Measurements from ENCODE around the gene IQCN. TPM values are rescaled to one million over a fixed set of nuclear protein-coding genes. Genes with fewer than 3 reads are reported as not detected.
A peak's percentile ranks its signal among the peaks of the same experiment; 100 is the strongest.

IQCN gene
- total and polyA plus RNA-seq, 2 donors: 1.3 to 1.8 TPM

DNA sequence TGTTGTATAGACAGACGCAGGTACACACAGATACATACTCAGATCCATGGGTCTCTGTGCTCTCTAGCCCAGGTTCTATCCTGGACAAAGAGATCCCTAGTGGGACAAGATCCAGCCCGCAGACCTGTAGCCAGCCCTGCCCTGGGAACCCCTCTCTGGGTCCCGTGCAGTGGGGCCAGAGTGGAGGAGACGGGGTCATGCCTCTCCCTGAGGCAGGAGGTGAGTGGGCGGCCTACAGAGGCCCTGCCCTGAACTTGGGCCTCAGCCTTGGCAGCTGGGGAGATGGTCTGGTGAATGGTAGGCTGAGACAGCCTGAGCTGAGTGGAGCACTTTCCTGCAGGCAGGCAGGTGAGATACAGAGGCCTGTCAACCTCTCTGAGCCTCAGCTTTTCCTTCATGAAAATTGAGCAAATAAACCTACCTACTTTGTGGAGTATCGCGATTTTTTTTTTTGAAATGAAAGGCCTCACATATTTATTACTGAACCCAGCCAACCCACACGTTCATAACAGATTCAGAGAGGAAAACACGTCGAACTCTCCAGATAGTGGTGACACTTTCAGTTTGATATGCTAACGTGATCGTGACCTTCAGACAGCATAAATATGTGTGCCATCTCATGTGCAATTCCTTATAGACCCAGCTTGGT is 10.6 kb upstream of the IQCN start:
- peak overlapping the region; percentile 28 for H3K27ac ChIP-seq (ENCODE audit: low read depth)
- 55% methylated on average over 12 of the region's 12 CpGs for WGBS
- no peak overlapping the region for H3K4me3 ChIP-seq (ENCODE audit: low read depth, low read length)

DNA sequence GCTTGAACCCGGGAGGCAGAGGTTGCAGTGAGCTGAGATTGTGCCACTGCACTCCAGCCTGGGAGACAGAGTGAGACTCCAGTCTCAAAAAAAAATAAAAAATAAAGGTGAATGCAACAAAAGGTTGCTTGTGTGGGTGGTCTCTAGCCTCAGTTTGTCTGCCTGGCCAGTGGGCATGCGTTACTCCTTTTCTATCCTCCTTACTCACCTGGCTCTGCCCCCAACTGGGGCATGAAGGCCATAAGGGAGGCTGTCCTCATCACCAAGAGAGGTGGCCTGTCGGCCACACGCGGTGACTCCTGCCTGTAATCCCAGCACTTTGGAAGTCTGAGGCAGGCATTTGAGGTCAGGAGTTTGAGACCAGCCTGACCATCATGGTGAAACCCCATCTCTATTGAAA is 9.1 kb upstream of the IQCN start:
- Histone ChIP-seq H3K36me3 (ENCODE audit: insufficient read depth) (no peaks in the 10 kb centered on the region), H3K27ac (ENCODE audit: low read depth) (no peak overlapping the region), H3K4me1 (ENCODE audit: insufficient read depth) (no peaks in the 10 kb centered on the region), H3K4me3 (ENCODE audit: low read depth, low read length) (no peak overlapping the region)
- DNase-seq (ENCODE audit: extremely low spot score): no peak
- 93% methylated on average over 5 of the region's 5 CpGs for WGBS

More for the DNA sequence above, 10.6 kb upstream of the IQCN start:
- no peaks in the 10 kb centered on the region for H3K4me1 ChIP-seq (ENCODE audit: insufficient read depth)
- no peaks in the 10 kb centered on the region for H3K36me3 ChIP-seq (ENCODE audit: insufficient read depth)
- DNase-seq (ENCODE audit: extremely low spot score): no peak

DNA sequence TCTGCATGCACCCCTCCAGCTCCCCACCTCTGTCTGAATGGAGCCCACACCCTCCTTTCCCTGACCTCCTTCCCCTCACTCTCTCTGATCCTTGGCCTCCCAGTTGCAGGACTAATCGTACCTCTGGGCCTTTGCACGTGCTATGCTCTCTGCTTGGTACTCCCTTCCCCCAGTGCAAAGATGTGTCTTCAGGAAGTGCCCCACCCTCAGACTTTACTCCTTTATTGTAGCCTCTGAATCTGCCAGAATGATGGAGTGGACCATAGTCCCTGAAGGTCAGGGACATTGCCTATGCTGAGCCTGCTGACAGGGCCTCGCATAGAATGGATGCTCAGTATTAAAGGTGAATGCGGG is 8.5 kb upstream of the IQCN start:
- WGBS: 47% methylated on average over 4 of the region's 4 CpGs
- Histone ChIP-seq H3K27ac (ENCODE audit: low read depth) (peak overlapping the region; percentile 95), H3K4me3 (ENCODE audit: low read depth, low read length) (no peak overlapping the region), H3K4me1 (ENCODE audit: insufficient read depth) (peaks cover 2% of the 10 kb centered on the region), H3K36me3 (ENCODE audit: insufficient read depth) (no peaks in the 10 kb centered on the region)
- DNase-seq (ENCODE audit: extremely low spot score): no peak

DNA sequence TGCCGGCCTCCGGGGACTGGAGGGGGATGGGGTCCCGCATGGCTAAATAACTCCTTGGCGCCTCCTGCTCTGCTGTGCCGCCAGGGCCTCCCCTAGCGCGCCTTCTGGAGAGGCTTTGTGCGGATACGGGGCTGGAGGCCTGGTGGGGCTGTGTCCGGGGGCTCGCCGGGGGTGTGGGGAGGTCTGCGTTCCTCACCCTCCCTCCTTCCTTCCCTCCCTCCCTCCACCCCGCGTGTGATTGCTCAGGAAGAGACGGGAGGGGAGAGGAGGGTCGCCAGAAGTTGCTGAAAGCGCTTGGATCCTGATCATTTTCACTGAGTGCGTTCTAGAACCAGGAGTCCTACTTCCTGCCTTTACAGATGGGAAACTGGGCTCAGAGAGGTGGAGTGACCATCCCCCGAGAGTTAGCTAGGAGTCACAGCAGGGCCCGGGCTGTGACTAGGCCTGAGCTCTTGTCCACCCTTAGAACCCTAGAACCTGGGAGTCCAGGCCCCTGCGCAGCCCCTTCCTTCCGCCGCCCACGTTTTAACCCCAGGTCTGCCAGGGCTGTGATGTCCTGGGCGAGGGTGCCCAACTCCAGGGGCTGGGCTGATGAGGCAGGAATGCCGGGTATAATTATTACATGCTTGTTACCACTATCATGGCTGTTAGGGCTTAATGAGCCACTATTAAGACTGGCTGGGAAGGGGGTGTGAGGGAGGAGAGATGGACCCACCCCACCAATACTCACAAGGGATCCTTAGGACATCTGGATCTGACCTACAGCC is 8.0 kb upstream of the IQCN start:
- peaks cover 2% of the 10 kb centered on the region for H3K4me1 ChIP-seq (ENCODE audit: insufficient read depth)
- H3K4me3 ChIP-seq (ENCODE audit: low read depth, low read length): peak overlapping the region; percentile 34
- H3K36me3 ChIP-seq (ENCODE audit: insufficient read depth): no peaks in the 10 kb centered on the region
- 2% methylated on average over 27 of the region's 27 CpGs for WGBS
- H3K27ac ChIP-seq (ENCODE audit: low read depth): peak overlapping the region; percentile 95
- peak; percentile 83 for DNase-seq (ENCODE audit: extremely low spot score)

DNA sequence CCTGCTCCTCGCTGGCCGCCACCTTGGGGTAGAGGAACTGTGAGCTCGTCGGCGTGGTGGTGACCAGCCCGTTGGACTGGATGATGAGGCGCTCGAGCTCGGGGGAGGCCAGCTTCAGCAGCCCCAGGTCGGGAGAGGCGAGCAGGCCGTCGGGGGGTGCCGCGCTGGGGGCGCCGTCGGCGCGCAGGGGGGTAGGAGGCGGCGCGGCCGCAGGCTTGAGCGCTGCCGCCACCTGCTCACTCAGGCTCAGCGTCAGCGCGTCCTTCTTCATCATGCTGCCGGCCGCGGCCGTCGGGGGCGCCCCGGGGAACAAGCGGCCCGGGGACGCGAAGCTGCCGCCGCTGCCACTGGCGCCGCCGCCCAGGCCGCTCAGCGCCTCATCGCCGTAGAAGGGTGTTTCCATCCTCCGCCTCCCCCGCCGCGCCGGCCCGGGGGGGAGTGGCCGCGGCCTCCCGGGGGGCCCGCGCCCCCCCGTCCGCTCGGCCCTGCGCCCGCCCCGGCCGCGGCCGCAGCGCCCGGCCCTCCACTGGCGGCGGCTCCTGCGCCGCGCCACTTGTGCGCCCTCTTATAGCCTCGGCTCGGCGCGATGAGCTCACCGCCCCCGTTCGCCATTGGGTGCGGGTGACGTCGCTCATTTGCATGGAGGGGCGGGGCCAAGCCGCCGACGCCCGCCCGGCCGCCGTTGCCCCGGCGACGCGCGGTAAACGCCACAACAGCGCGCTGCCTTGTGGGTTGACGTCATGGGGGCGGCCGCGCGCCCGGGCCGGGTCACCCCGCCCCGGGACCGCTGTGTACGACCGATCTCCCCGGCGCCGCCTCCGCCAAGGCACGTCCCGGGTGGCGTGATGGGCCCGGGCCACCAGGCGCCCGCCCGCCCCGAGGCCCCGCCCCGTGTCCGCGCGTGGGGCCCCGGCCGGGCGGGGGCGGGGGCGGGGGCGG is 7.1 kb upstream of the IQCN start, which contains the start of gene JUND:
JUND (minus strand) TSS at position 541 of the 939 bp plus-strand sequence; CDS start at position 403, 138 bp downstream.
- Histone ChIP-seq H3K4me3 (ENCODE audit: low read depth, low read length) (peak within 1 kb of the TSS; percentile 91), H3K36me3 (ENCODE audit: insufficient read depth) (no peaks in the 10 kb centered on the region), H3K27ac (ENCODE audit: low read depth) (peak within 1 kb of the TSS; percentile 99), H3K4me1 (ENCODE audit: insufficient read depth) (peaks cover 2% of the 10 kb centered on the region)
- under 1% methylated on average over 138 of the region's 138 CpGs for WGBS
- DNase-seq (ENCODE audit: extremely low spot score): peak; percentile 87

DNA sequence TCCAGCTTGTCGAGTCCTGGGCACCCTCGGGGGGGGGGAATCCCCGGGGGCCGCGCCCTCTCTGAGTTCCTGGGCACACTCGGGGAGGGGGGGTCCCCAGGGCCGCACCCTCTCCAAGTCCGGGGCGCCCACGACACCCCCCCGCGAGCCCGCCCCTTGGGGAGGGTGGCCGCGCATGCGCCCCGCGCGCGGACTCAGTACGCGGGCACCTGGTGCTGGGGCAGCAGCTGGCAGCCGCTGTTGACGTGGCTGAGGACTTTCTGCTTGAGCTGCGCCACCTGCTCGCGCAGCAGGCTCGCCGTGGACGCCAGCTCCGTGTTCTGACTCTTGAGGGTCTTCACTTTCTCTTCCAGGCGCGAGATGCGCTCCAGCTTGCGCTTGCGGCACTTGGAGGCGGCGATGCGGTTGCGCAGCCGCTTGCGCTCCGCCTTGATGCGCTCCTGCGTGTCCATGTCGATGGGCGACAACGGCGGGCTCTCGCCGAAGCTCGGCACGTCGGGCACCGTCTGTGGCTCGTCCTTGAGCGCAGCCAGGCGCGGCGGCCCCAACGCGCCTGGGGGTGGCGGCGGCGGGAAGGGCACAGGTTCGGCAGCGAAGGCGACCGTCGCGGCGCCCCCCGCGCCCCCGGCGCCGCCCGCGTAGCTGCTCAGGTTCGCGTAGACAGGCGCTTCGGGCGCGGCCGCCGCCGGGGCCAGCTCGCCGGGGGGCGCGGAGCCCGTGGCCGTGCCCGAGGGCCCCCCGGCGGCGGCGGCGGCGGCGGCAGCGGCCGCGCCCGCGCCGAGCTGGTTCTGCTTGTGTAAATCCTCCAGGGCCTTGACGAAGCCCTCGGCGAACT is 6.2 kb upstream of the IQCN start:
- no peak for DNase-seq (ENCODE audit: extremely low spot score)
- under 1% methylated on average over 111 of the region's 111 CpGs for WGBS
- H3K4me1 ChIP-seq (ENCODE audit: insufficient read depth): peaks cover 3% of the 10 kb centered on the region
- peak overlapping the region; percentile 99 for H3K27ac ChIP-seq (ENCODE audit: low read depth)
- peak overlapping the region; percentile 91 for H3K4me3 ChIP-seq (ENCODE audit: low read depth, low read length)
- H3K36me3 ChIP-seq (ENCODE audit: insufficient read depth): no peaks in the 10 kb centered on the region

DNA sequence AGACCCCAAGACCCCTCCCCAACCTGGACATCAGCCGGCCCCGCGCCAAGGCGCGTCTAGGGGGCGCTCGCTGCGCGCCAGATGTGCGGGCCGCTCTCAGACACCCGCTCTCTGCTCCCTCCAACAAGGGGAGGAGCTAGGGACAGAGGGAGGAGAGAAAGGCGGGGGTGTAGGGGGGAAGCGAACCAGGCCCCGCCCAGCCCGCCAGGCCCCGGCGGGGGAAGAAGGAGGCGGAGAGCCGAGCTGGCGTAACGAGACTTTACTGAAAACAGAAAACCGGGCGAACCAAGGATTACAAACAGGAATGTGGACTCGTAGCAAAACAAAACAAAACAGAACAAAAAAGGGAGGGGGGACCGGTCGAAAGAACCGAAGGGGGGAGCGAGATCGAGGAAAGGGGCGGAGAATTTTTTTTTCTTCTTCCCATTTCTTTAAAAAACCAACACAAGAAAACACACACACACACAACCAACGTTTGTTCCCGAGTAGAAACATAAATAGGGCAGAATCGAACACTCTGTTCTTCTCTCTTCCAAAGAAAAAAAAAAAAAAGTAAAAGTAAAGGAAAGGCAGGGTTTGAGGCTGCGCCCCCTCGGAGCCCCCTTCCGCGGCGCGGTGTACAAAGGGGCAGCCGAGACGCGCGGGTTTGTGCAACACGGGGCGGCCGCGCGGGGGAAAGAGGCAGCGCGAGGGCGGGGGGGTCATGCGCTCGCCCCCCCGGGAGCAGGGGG is 5.4 kb upstream of the IQCN start:
- WGBS: under 1% methylated on average over 52 of the region's 55 CpGs
- no peaks in the 10 kb centered on the region for H3K36me3 ChIP-seq (ENCODE audit: insufficient read depth)
- peak overlapping the region; percentile 91 for H3K4me3 ChIP-seq (ENCODE audit: low read depth, low read length)
- H3K27ac ChIP-seq (ENCODE audit: low read depth): peak overlapping the region; percentile 99
- DNase-seq (ENCODE audit: extremely low spot score): peak; percentile 87
- peaks cover 3% of the 10 kb centered on the region for H3K4me1 ChIP-seq (ENCODE audit: insufficient read depth)

DNA sequence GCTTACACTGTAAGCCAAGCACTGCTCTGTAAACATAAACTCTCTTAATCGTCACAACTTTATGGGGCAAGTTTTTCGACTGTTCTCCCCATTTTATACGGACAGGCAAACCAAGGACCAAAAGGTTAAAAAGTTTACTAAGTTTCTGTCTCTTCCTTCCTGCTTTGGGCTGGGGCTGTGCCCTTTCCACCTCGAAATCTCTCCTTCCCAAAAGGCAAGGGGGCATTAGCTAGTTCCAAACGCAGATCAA is 4.9 kb upstream of the IQCN start:
- DNase-seq (ENCODE audit: extremely low spot score): no peak
- no peaks in the 10 kb centered on the region for H3K36me3 ChIP-seq (ENCODE audit: insufficient read depth)
- peak overlapping the region; percentile 91 for H3K4me3 ChIP-seq (ENCODE audit: low read depth, low read length)
- under 1% methylated on average over 5 of the region's 5 CpGs for WGBS
- H3K4me1 ChIP-seq (ENCODE audit: insufficient read depth): peaks cover 3% of the 10 kb centered on the region
- peak overlapping the region; percentile 99 for H3K27ac ChIP-seq (ENCODE audit: low read depth)

DNA sequence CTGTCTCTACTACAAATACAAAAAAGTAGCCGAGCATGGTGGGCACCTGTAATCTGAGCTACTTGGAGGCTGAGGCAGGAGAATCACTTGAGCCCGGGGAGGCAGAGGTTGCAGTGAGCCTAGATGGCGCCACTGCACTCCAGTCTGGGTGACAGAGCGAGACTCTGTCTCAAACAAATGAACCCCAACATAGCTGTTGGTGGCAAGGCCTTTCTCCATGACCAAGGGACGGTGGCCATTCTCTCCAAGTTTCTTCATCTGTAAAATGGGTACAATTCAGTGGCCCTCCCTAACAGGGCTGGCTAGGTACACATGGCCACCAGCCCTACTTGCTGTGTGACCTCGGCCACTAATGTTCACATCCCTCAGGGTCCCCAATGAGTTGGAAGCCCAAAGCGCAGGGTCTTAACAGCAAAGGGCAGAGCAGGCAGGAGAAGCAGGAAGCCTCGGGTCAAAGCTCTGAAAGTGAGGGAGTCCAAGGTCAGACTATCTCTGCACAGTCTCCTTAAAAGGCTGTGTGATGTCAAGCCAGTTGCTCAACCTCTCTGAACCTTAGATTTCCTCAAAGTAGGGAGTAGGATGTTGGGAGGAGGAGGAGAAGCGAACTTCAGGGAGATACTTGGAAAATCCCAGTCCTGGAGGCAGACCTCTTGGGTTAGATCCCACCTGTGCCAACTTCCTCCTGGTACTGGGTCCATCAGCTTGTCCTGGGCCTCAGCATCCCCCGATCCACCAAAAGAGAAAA is 4.4 kb upstream of the IQCN start:
- no peak for DNase-seq (ENCODE audit: extremely low spot score)
- H3K4me3 ChIP-seq (ENCODE audit: low read depth, low read length): peak overlapping the region; percentile 91

DNA sequence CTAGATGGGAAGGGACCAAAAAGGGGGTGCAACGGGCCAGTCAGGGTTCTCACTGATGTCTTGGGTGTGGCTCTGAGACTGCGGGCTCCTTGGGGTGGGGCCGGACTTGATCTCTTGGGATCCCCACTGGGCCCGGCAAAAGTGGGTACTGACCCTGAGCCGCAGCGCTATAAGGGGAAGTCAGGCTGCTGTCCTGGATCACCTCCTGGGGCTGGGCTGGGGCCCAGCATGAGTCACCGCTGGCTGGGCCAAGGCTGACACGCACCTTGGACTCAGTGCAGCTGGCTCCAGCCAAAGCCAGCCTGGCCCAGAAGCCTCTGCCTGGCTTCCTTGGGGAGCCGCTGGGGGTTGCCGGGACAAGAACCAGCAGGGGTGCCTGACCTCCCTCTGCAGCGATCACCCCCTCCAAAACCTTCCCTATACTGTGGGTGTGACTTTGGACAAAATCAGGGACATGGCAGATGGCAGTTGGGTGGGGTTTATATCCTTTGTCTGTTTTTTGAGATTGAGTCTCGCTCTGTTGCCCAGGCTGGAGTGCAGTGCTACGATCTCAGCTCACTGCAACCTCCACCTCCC is 617 bp upstream of the IQCN start:
- 15% methylated on average over 13 of the region's 13 CpGs for WGBS
- Histone ChIP-seq H3K27ac (ENCODE audit: low read depth) (no peak overlapping the region), H3K36me3 (ENCODE audit: insufficient read depth) (no peaks in the 10 kb centered on the region), H3K4me3 (ENCODE audit: low read depth, low read length) (no peak overlapping the region), H3K4me1 (ENCODE audit: insufficient read depth) (peaks cover 3% of the 10 kb centered on the region)
- no peak for DNase-seq (ENCODE audit: extremely low spot score)

More for the DNA sequence above, 4.4 kb upstream of the IQCN start:
- Histone ChIP-seq H3K4me1 (ENCODE audit: insufficient read depth) (peaks cover 3% of the 10 kb centered on the region), H3K36me3 (ENCODE audit: insufficient read depth) (no peaks in the 10 kb centered on the region), H3K27ac (ENCODE audit: low read depth) (peak overlapping the region; percentile 99)
- 58% methylated on average over 10 of the region's 10 CpGs for WGBS

DNA sequence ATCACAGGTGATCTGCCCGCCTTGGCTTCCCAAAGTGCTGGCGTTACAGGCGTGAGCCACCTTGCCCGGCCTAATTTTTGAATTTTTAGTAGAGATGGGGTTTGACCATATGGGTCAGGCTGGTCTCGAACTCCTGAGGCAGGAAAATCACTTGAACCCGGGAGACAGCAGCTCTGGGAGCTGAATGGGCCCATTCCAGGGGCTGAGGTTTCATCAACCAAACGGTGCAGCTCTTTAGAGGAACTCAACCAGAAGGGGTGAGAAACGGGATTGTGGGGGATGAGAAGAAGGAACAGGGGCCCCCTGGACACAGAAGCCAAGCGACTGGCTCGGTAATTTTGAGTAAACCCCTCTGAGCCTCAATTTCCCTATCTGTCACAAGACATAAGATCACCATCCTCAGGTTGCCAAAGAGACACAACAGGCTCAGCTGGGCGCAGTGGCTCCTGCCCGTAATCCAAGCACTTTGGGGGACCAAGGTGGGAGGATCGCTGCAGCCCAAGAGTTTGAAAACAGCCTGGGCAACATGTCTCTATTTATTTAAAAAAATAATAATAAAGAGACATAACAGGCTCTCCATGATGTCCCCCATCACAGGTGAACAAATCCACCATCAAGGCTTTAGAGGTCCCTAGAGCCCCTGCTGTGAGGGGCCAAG is 562 bp downstream of the IQCN start:
- DNase-seq (ENCODE audit: extremely low spot score): no peak
- 92% methylated on average over 13 of the region's 13 CpGs for WGBS
- H3K36me3 ChIP-seq (ENCODE audit: insufficient read depth): no peaks in the 10 kb centered on the region
- H3K27ac ChIP-seq (ENCODE audit: low read depth): no peak overlapping the region
- H3K4me1 ChIP-seq (ENCODE audit: insufficient read depth): peaks cover 3% of the 10 kb centered on the region
- H3K4me3 ChIP-seq (ENCODE audit: low read depth, low read length): no peak overlapping the region

All from urinary bladder (tissue), 4 donors.